Stomach (tissue), 4 donors: ENCODE data around the gene CELF5.

ENCODE experiments used
- EP300 ChIP-seq: sonication (generic); formaldehyde crosslinking; IDR thresholded peaks from one replicate; pipeline ENCODE4 v1.6.1; 2017; ENCODE audit warnings: antibody characterized with exemption
- POLR2A ChIP-seq, 4 donors: fragments of 450-650 bp; IDR thresholded peaks; one replicate each; pipeline ENCODE4 v1.6.1; 2016; ENCODE audit warnings: antibody characterized with exemption in 4 of 4, control low read depth in 2 of 4, mild to moderate bottlenecking in 1 of 4, moderate library complexity in 1 of 4
- POLR2AphosphoS5 ChIP-seq, 3 donors: sonication (generic); formaldehyde crosslinking; IDR thresholded peaks; one replicate each; pipeline ENCODE4 v1.6.1; 2016; ENCODE audit warnings: antibody characterized with exemption in 3 of 3
- TF ChIP-seq, protein P1 (sequence below), 7 experiments: fragments of 450-650 bp in 4 of 7; fragments of 200-600 bp in 3 of 7; sonication (generic) in 3 of 7; IDR thresholded peaks; one replicate each; pipeline ENCODE4 v1.5.1; 2016 to 2019; ENCODE audit warnings: antibody characterized with exemption in 7 of 7, control low read depth in 2 of 7, mild to moderate bottlenecking in 1 of 7

DNA sequence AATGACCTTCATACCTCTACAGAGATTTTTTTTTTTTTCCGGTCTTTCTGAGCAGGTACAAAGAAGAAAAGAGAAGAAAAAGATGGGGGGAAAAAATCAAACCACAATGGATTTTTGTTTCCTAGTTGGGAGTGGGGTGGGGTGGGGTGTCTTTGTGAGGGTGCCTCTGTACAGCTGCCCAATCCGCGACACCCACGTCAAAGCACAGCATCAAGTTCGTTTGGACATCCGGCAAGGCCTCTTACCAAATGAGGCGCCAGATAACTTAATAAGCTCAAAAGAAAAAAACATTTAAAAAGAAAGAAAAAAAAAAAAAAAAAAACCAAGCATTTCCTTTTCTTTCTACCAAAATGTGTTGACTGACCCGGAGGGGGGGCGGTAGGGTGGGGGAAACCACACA lies 71.6 kb downstream of the CELF5 start:
- TF ChIP-seq, protein P1, sequence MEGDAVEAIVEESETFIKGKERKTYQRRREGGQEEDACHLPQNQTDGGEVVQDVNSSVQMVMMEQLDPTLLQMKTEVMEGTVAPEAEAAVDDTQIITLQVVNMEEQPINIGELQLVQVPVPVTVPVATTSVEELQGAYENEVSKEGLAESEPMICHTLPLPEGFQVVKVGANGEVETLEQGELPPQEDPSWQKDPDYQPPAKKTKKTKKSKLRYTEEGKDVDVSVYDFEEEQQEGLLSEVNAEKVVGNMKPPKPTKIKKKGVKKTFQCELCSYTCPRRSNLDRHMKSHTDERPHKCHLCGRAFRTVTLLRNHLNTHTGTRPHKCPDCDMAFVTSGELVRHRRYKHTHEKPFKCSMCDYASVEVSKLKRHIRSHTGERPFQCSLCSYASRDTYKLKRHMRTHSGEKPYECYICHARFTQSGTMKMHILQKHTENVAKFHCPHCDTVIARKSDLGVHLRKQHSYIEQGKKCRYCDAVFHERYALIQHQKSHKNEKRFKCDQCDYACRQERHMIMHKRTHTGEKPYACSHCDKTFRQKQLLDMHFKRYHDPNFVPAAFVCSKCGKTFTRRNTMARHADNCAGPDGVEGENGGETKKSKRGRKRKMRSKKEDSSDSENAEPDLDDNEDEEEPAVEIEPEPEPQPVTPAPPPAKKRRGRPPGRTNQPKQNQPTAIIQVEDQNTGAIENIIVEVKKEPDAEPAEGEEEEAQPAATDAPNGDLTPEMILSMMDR (IDR thresholded peaks at IDR 0.05): no peak
- TF ChIP-seq POLR2A (IDR thresholded peaks at IDR 0.05): no peak
- no peak for TF ChIP-seq POLR2AphosphoS5 (IDR thresholded peaks at IDR 0.05)
- no peak for TF ChIP-seq EP300
